IMR-90 (cell line): ENCODE results near the gene EPAS1. TPM values are rescaled to one million over a fixed set of nuclear protein-coding genes. Genes with fewer than 3 reads are reported as not detected.

Experiments used
- ATAC-seq: fragments of 200-7000 bp; cut with Tn5 transposase; 2 replicates; pipeline ENCODE4 v1.9.1; 2020; ENCODE audit warnings: low read depth, mild to moderate bottlenecking, moderate library complexity
- BruUV-seq: library from RNA; stranded (reverse); fragments of 400-500 nt; replicated peaks from 2 replicates; lab custom pipeline; 2021; lab: Mats Ljungman, UMichigan
- CTCF ChIA-PET: fragments of 300-600 bp; formaldehyde crosslinking; extraction: SDS; loops from one replicate; lab custom pipeline; 2021; ENCODE audit warnings: antibody characterized with exemption; lab: Yijun Ruan, JAX
- POLR2A ChIA-PET: fragments of 300-600 bp; sonication (Branson Sonifier 250); formaldehyde crosslinking; loops from one replicate; lab custom pipeline; 2022; ENCODE audit warnings: antibody characterized with exemption; ENCODE audit not compliant: unreplicated experiment; lab: Charles Lee
- DNase-seq: peaks from one replicate; pipeline ENCODE4 v3.0.0; 2013
- H2AFZ ChIP-seq: replicated peaks from 2 replicates; pipeline ENCODE3; 2013; ENCODE audit warnings: low read length, mild to moderate bottlenecking; ENCODE audit not compliant: poor library complexity
- H2AK5ac ChIP-seq: 2 replicates; pipeline ENCODE4 v1.6.1; 2013; ENCODE audit warnings: low read depth, low read length, inconsistent platforms
- H2AK9ac ChIP-seq: replicated peaks from 2 replicates; pipeline ENCODE3; 2013; ENCODE audit warnings: mild to moderate bottlenecking, low read depth, low read length, moderate library complexity; ENCODE audit not compliant: poor library complexity
- H2BK120ac ChIP-seq: 2 replicates; pipeline ENCODE4 v1.6.1; 2013; ENCODE audit warnings: low read depth, low read length, inconsistent platforms
- H2BK15ac ChIP-seq: 3 replicates; pipeline ENCODE4 v1.6.1; 2013; ENCODE audit warnings: low read depth, low read length, inconsistent platforms
- H2BK20ac ChIP-seq: 2 replicates; pipeline ENCODE4 v1.6.1; 2013; ENCODE audit warnings: low read depth, mild to moderate bottlenecking, inconsistent platforms, low read length, moderate library complexity
- H2BK5ac ChIP-seq: 2 replicates; pipeline ENCODE4 v1.6.1; 2013; ENCODE audit warnings: mild to moderate bottlenecking, low read depth, low read length, inconsistent platforms; ENCODE audit not compliant: poor library complexity, severe bottlenecking
- H3K14ac ChIP-seq: replicated peaks from 2 replicates; pipeline ENCODE4 v1.6.1; 2013; ENCODE audit warnings: low read depth, low read length, inconsistent platforms
- H3K18ac ChIP-seq: 2 replicates; pipeline ENCODE4 v1.6.1; 2013; ENCODE audit warnings: low read depth, low read length, control low read depth
- H3K23ac ChIP-seq: 2 replicates; pipeline ENCODE4 v1.6.1; 2013; ENCODE audit warnings: low read depth, low read length, inconsistent platforms
- H3K27ac ChIP-seq: 2 replicates; pipeline ENCODE4 v1.5.1; 2013; ENCODE audit warnings: mild to moderate bottlenecking, control low read depth, low read length; ENCODE audit not compliant: insufficient read depth
- H3K27me3 ChIP-seq: 2 replicates; pipeline ENCODE4 v1.6.1; 2013; ENCODE audit warnings: low read length; ENCODE audit not compliant: control insufficient read depth, insufficient read depth
- H3K36me3 ChIP-seq: 2 replicates; pipeline ENCODE4 v1.6.1; 2013; ENCODE audit warnings: low read length, mixed read lengths; ENCODE audit not compliant: control insufficient read depth, insufficient read depth
- H3K4ac ChIP-seq: 2 replicates; pipeline ENCODE4 v1.6.1; 2013; ENCODE audit warnings: low read depth, low read length, inconsistent platforms
- H3K4me1 ChIP-seq: 2 replicates; pipeline ENCODE4 v1.6.1; 2013; ENCODE audit warnings: low read length, mixed read lengths; ENCODE audit not compliant: control insufficient read depth, insufficient read depth
- H3K4me2 ChIP-seq: 2 replicates; pipeline ENCODE4 v1.6.1; 2013; ENCODE audit warnings: low read depth, mild to moderate bottlenecking, control low read depth, low read length, moderate library complexity
- H3K4me3 ChIP-seq: 2 replicates; pipeline ENCODE4 v1.5.1; 2013; ENCODE audit warnings: low read depth, mild to moderate bottlenecking, control low read depth, low read length, moderate library complexity; ENCODE audit not compliant: insufficient read depth
- H3K56ac ChIP-seq: 2 replicates; pipeline ENCODE4 v1.6.1; 2013; ENCODE audit warnings: low read length, inconsistent platforms; ENCODE audit not compliant: insufficient read depth; ENCODE audit errors: extremely low read depth
- H3K79me1 ChIP-seq, 2 experiments: 2 replicates each; pipeline ENCODE4 v1.6.1; 2013; ENCODE audit warnings: low read length in 2 of 2, inconsistent platforms in 1 of 2, low read depth in 1 of 2
- H3K9ac ChIP-seq: 2 replicates; pipeline ENCODE4 v1.6.1; 2013; ENCODE audit warnings: low read depth, low read length, control low read depth
- H3K9me1 ChIP-seq: 2 replicates; pipeline ENCODE4 v1.6.1; 2013; ENCODE audit warnings: low read length, inconsistent platforms; ENCODE audit not compliant: insufficient read depth
- H3K9me3 ChIP-seq: 2 replicates; pipeline ENCODE4 v1.6.1; 2013; ENCODE audit warnings: low read length; ENCODE audit not compliant: control insufficient read depth, insufficient read depth
- H4K20me1 ChIP-seq: 2 replicates; pipeline ENCODE4 v1.6.1; 2013; ENCODE audit warnings: low read length, inconsistent platforms; ENCODE audit not compliant: insufficient read depth
- H4K5ac ChIP-seq: 2 replicates; pipeline ENCODE4 v1.6.1; 2013; ENCODE audit warnings: mild to moderate bottlenecking, low read depth, low read length, control low read depth
- H4K8ac ChIP-seq, 2 experiments: 2 replicates each; pipeline ENCODE4 v1.6.1; 2013; ENCODE audit warnings: low read depth in 2 of 2, low read length in 2 of 2, control low read depth in 1 of 2, inconsistent platforms in 1 of 2
- H4K91ac ChIP-seq: 2 replicates; pipeline ENCODE4 v1.6.1; 2013; ENCODE audit warnings: low read depth, low read length, inconsistent platforms; ENCODE audit not compliant: insufficient read depth
- CEBPB ChIP-seq: IDR thresholded peaks from 2 replicates; pipeline ENCODE4 v1.6.1; 2012; ENCODE audit warnings: low read depth, low read length, improper control_type of control experiment
- ELK1 ChIP-seq: fragments of 150-350 bp; IDR thresholded peaks from 2 replicates; pipeline ENCODE4 v1.6.1; 2016; ENCODE audit warnings: low read depth, mild to moderate bottlenecking, low read length, moderate library complexity, borderline replicate concordance
- WGBS, 2 experiments: methylation state at CpG; one replicate each; pipeline versions ENCODE4 v1.1.5 to v1.1.7; 2013; ENCODE audit warnings: missing lambda C conversion rate in 2 of 2; ENCODE audit not compliant: insufficient read length in 1 of 2; ENCODE audit errors: extremely low coverage in 2 of 2; 5-methylcytosine and 5-hydroxymethylcytosine counted together
- dilution Hi-C: fragments of 300-500 bp; cut with HindIII; formaldehyde crosslinking; loops from one replicate; pipeline ENCODE4 v1.14.3; 2018; ENCODE audit warnings: low sequenced_read_pairs; ENCODE audit not compliant: unreplicated experiment
- in situ Hi-C: fragments of 300-500 bp; cut with MboI; formaldehyde crosslinking; loops from 3 replicates; pipeline ENCODE4 v1.14.3; 2019; ENCODE audit warnings: low sequenced_read_pairs, inconsistent platforms, mixed read lengths
- intact Hi-C: fragments of 100-400 bp; cut with micrococcal nuclease; formaldehyde crosslinking; loops from 2 replicates; pipeline ENCODE4 v1.10.0; 2022
- polyA plus RNA-seq, 3 experiments: library from polyadenylated mRNA; depleted of rRNA; stranded (reverse); fragments of >200 nt; gene quantifications; 2 replicates each; pipeline ENCODE4 v1.2.3, GENCODE V29; 2012; ENCODE audit warnings: low replicate concordance in 1 of 3
- total RNA-seq: library from RNA; depleted of rRNA; stranded (reverse); fragments of >200 nt; gene quantifications from 2 replicates; pipeline ENCODE4 v1.2.3, GENCODE V29; 2012

Gene EPAS1
- total and polyA plus RNA-seq, 2 of the 4 experiments (the other 2 are of a cell fraction): 40.7 to 120 TPM

- no peak overlapping the region for H2AFZ ChIP-seq
- H3K4me2 ChIP-seq: no peak overlapping the region
- peaks cover 53% of the 10 kb centered on the region for H3K9me1 ChIP-seq
- peaks cover 27 to 94% of the 10 kb centered on the region in 2 experiments for H3K79me1 ChIP-seq
- H2BK20ac ChIP-seq: no peak overlapping the region
- H3K4me1 ChIP-seq: peaks cover 33% of the 10 kb centered on the region
- 100% methylated on average over 1 of the region's 3 CpGs; no CpG with 5 or more reads in 1 of the 2 experiments for WGBS, 2 experiments
- no peak overlapping the region for H2BK15ac ChIP-seq
- ChIA-PET CTCF (interaction anchor here (1.0 kb wide), 2 partner anchors 9 to 247 kb away, joined by 3 read pairs; no protein-coding TSS in a partner anchor), POLR2A (no interaction called here)
- H3K4ac ChIP-seq: no peak overlapping the region
- peak overlapping the region; percentile 37 for H2BK5ac ChIP-seq
- no peak overlapping the region for H2AK9ac ChIP-seq
- H3K27me3 ChIP-seq: no peaks in the 10 kb centered on the region
- no peak overlapping the region for H4K5ac ChIP-seq
- H4K20me1 ChIP-seq: peaks cover 98% of the 10 kb centered on the region
- H3K18ac ChIP-seq: no peak overlapping the region
- peaks cover 21% of the 10 kb centered on the region for H3K36me3 ChIP-seq
- peak overlapping the region; percentile 10; the same call in 1 of the 2 replicates for H2AK5ac ChIP-seq
- DNase-seq: peak; percentile 77
- H3K27ac ChIP-seq: no peak overlapping the region; the same call in 1 of the 2 replicates
- peak; percentile 65 for ATAC-seq
- no peak overlapping the region for H4K91ac ChIP-seq
- intact Hi-C loops: no loop called here
- in situ Hi-C loops: loop anchor here (5.0 to 25.0 kb wide), 2 partner anchors 53 to 672 kb away; no protein-coding TSS in a partner anchor
- no peak overlapping the region for H3K9ac ChIP-seq
- H3K4me3 ChIP-seq: no peak overlapping the region
- peak overlapping the region; percentile 11; the same call in 1 of the 2 replicates for H3K23ac ChIP-seq
- no peak overlapping the region for H4K8ac ChIP-seq
- no peak for TF ChIP-seq ELK1
- TF ChIP-seq CEBPB: peak; percentile 92
- no peak overlapping the region for H3K56ac ChIP-seq
- peak overlapping the region; percentile 20; the same call in 1 of the 2 replicates for H3K14ac ChIP-seq
- H2BK120ac ChIP-seq: no peak overlapping the region
- no TSS peak for BruUV-seq
- H3K9me3 ChIP-seq: no peaks in the 10 kb centered on the region
- dilution Hi-C loops: no loop called here
These were observed 12.1 kb downstream of the EPAS1 start for GRCh38 chr2:46309052-46309953.
